Neural progenitor cell (in vitro differentiated cells): ENCODE results near the gene PHLPP1. TPM values are rescaled to one million over a fixed set of nuclear protein-coding genes. Genes with fewer than 3 reads are reported as not detected.

Source experiments
- DNase-seq: peaks from one replicate; pipeline ENCODE4 v3.0.0-alpha.2; 2016; ENCODE audit warnings: low spot score
- H2AFZ ChIP-seq: fragments of 200-600 bp; sonication (generic); replicated peaks from 2 replicates; pipeline ENCODE4 v1.6.1; 2016; ENCODE audit warnings: antibody characterized with exemption
- H3F3A ChIP-seq: fragments of 200-600 bp; sonication (generic); 2 replicates; pipeline ENCODE4 v1.6.1; 2016; ENCODE audit warnings: antibody characterized with exemption, low read depth
- H3K27ac ChIP-seq: fragments of 200-600 bp; sonication (generic); 2 replicates; pipeline ENCODE4 v1.5.1; 2016; ENCODE audit warnings: mild to moderate bottlenecking
- H3K27me3 ChIP-seq: fragments of 200-600 bp; sonication (generic); 2 replicates; pipeline ENCODE4 v1.6.1; 2016; ENCODE audit warnings: mild to moderate bottlenecking, moderate library complexity
- H3K36me3 ChIP-seq: fragments of 200-600 bp; sonication (generic); 2 replicates; pipeline ENCODE4 v1.5.1; 2016
- H3K4me1 ChIP-seq: fragments of 200-600 bp; sonication (generic); 2 replicates; pipeline ENCODE4 v1.6.1; 2016; ENCODE audit warnings: mixed run types
- H3K4me2 ChIP-seq: fragments of 200-600 bp; sonication (generic); 2 replicates; pipeline ENCODE4 v1.6.1; 2016
- H3K4me3 ChIP-seq: fragments of 200-600 bp; sonication (generic); 2 replicates; pipeline ENCODE4 v1.5.1; 2016
- H3K79me2 ChIP-seq: fragments of 200-600 bp; sonication (generic); 2 replicates; pipeline ENCODE4 v1.6.1; 2016; ENCODE audit warnings: low read depth
- H3K9ac ChIP-seq: fragments of 200-600 bp; sonication (generic); 2 replicates; pipeline ENCODE4 v1.6.1; 2016
- H3K9me3 ChIP-seq: fragments of 200-600 bp; sonication (generic); 2 replicates; pipeline ENCODE4 v1.5.1; 2016; ENCODE audit warnings: low read depth
- H4K20me1 ChIP-seq: fragments of 200-600 bp; sonication (generic); 2 replicates; pipeline ENCODE4 v1.6.1; 2016; ENCODE audit warnings: low read depth
- H3K27ac Mint-ChIP-seq: 3 replicates; pipeline ENCODE4 v1.8.0; 2021; ENCODE audit warnings: mixed read lengths
- H3K27me3 Mint-ChIP-seq: 2 replicates; pipeline ENCODE4 v1.8.0; 2022; ENCODE audit warnings: low read depth, mild to moderate bottlenecking, inconsistent platforms, moderate library complexity, mixed read lengths; ENCODE audit not compliant: insufficient read depth
- H3K36me3 Mint-ChIP-seq: 3 replicates; pipeline ENCODE4 v1.8.0; 2021; ENCODE audit warnings: mixed read lengths
- H3K4me1 Mint-ChIP-seq: 3 replicates; pipeline ENCODE4 v1.8.0; 2021; ENCODE audit warnings: mixed read lengths
- H3K4me3 Mint-ChIP-seq: 3 replicates; pipeline ENCODE4 v1.8.0; 2021; ENCODE audit warnings: mild to moderate bottlenecking, moderate library complexity, mixed read lengths
- H3K9me3 Mint-ChIP-seq: 3 replicates; pipeline ENCODE4 v1.8.0; 2020; ENCODE audit warnings: mixed read lengths
- CTCF ChIP-seq: fragments of 200-600 bp; sonication (generic); IDR thresholded peaks from 2 replicates; pipeline ENCODE4 v1.5.1; 2017; ENCODE audit warnings: antibody characterized with exemption, mild to moderate bottlenecking
- EZH2 ChIP-seq: fragments of 200-600 bp; sonication (generic); IDR thresholded peaks from 2 replicates; pipeline ENCODE4 v1.6.1; 2017; ENCODE audit warnings: antibody characterized with exemption, mild to moderate bottlenecking, moderate library complexity
- EZH2phosphoT487 ChIP-seq: fragments of 200-600 bp; sonication (generic); IDR thresholded peaks from 2 replicates; pipeline ENCODE4 v1.6.1; 2017; ENCODE audit warnings: antibody characterized with exemption
- total RNA-seq: library from RNA; depleted of rRNA; stranded (reverse); fragments of >200 nt; gene quantifications from 2 replicates; pipeline ENCODE4 v1.2.3, GENCODE V29; 2015; ENCODE audit warnings: low replicate concordance

PHLPP1 gene
- total RNA-seq, 1 donor from 2014 or later, result 20.8 TPM

GRCh38 chr18:62683935-62684334 is 31.4 kb upstream of the PHLPP1 start:
- TF ChIP-seq EZH2phosphoT487, result no peak
- TF ChIP-seq EZH2, result no peak
- Histone ChIP-seq H3K4me3 (no peak overlapping the region), H2AFZ (no peak overlapping the region), H4K20me1 (no peaks in the 10 kb centered on the region), H3K4me2 (no peak overlapping the region), H3K9me3 (no peaks in the 10 kb centered on the region), H3F3A (peaks cover 7% of the 10 kb centered on the region), H3K4me1 (peaks cover 15% of the 10 kb centered on the region), H3K27ac (no peak overlapping the region), H3K79me2 (no peaks in the 10 kb centered on the region), H3K9ac (no peak overlapping the region), H3K27me3 (no peaks in the 10 kb centered on the region), H3K36me3 (no peaks in the 10 kb centered on the region)
- Mint-ChIP-seq H3K27me3 (no peaks in the 10 kb centered on the region), H3K27ac (peak overlapping the region; percentile 52), H3K36me3 (no peaks in the 10 kb centered on the region), H3K9me3 (peaks cover 19% of the 10 kb centered on the region), H3K4me1 (peaks cover 27% of the 10 kb centered on the region), H3K4me3 (no peak overlapping the region)
- no peak for DNase-seq

GRCh38 chr18:62688743-62689317 is 26.5 kb upstream of the PHLPP1 start:
- Mint-ChIP-seq H3K9me3 (peaks cover 38% of the 10 kb centered on the region), H3K27ac (no peak overlapping the region), H3K27me3 (no peaks in the 10 kb centered on the region), H3K4me1 (peaks cover 3% of the 10 kb centered on the region), H3K36me3 (no peaks in the 10 kb centered on the region), H3K4me3 (no peak overlapping the region)
- H3K4me2 ChIP-seq, result no peak overlapping the region
- no peaks in the 10 kb centered on the region for H3K4me1 ChIP-seq
- H4K20me1 ChIP-seq, result no peaks in the 10 kb centered on the region
- no peaks in the 10 kb centered on the region for H3F3A ChIP-seq
- H3K79me2 ChIP-seq, result no peaks in the 10 kb centered on the region
- TF ChIP-seq EZH2phosphoT487, result no peak
- TF ChIP-seq EZH2, result no peak
- TF ChIP-seq CTCF, result no peak
- DNase-seq, result no peak
- H3K27ac ChIP-seq, result no peak overlapping the region
- H3K9ac ChIP-seq, result no peak overlapping the region
- H3K9me3 ChIP-seq, result no peaks in the 10 kb centered on the region
- no peaks in the 10 kb centered on the region for H3K27me3 ChIP-seq
- no peak overlapping the region for H2AFZ ChIP-seq
- no peak overlapping the region for H3K4me3 ChIP-seq
- no peaks in the 10 kb centered on the region for H3K36me3 ChIP-seq

- Histone ChIP-seq H3K79me2 (no peaks in the 10 kb centered on the region), H3K27me3 (no peaks in the 10 kb centered on the region), H3K36me3 (no peaks in the 10 kb centered on the region), H3K4me3 (no peak overlapping the region), H4K20me1 (no peaks in the 10 kb centered on the region), H3K9me3 (no peaks in the 10 kb centered on the region), H3F3A (no peaks in the 10 kb centered on the region), H2AFZ (no peak overlapping the region), H3K27ac (no peak overlapping the region), H3K4me1 (no peaks in the 10 kb centered on the region), H3K9ac (no peak overlapping the region), H3K4me2 (no peak overlapping the region)
- Mint-ChIP-seq H3K4me3 (no peak overlapping the region), H3K4me1 (no peaks in the 10 kb centered on the region), H3K36me3 (no peaks in the 10 kb centered on the region), H3K27me3 (no peaks in the 10 kb centered on the region), H3K9me3 (peaks cover 34% of the 10 kb centered on the region), H3K27ac (no peak overlapping the region)
- no peak for DNase-seq
- TF ChIP-seq EZH2phosphoT487, result no peak
- TF ChIP-seq CTCF, result no peak
- no peak for TF ChIP-seq EZH2
Measured at GRCh38 chr18:62690236-62690815, 25.0 kb upstream of the PHLPP1 start.

- H3K4me1 Mint-ChIP-seq, result no peaks in the 10 kb centered on the region
- no peak overlapping the region for H3K4me3 ChIP-seq
- H3F3A ChIP-seq, result no peaks in the 10 kb centered on the region
- H3K4me1 ChIP-seq, result no peaks in the 10 kb centered on the region
- no peak for TF ChIP-seq CTCF
- no peak for TF ChIP-seq EZH2
- no peak for TF ChIP-seq EZH2phosphoT487
- H4K20me1 ChIP-seq, result no peaks in the 10 kb centered on the region
- H3K27ac Mint-ChIP-seq, result no peak overlapping the region
- H2AFZ ChIP-seq, result no peak overlapping the region
- H3K27me3 Mint-ChIP-seq, result no peaks in the 10 kb centered on the region
- H3K36me3 ChIP-seq, result no peaks in the 10 kb centered on the region
- no peaks in the 10 kb centered on the region for H3K36me3 Mint-ChIP-seq
- H3K79me2 ChIP-seq, result no peaks in the 10 kb centered on the region
- H3K4me2 ChIP-seq, result no peak overlapping the region
- no peaks in the 10 kb centered on the region for H3K27me3 ChIP-seq
- no peaks in the 10 kb centered on the region for H3K9me3 ChIP-seq
- no peak overlapping the region for H3K9ac ChIP-seq
- DNase-seq, result no peak
- peaks cover 19% of the 10 kb centered on the region for H3K9me3 Mint-ChIP-seq
- H3K4me3 Mint-ChIP-seq, result no peak overlapping the region
- H3K27ac ChIP-seq, result no peak overlapping the region
Measured at GRCh38 chr18:62693659-62694058, 21.7 kb upstream of the PHLPP1 start.
